CD4-positive, alpha-beta T cell (primary cell): ENCODE measurements around the gene PTGES2. TPM values are rescaled to one million over a fixed set of nuclear protein-coding genes. Genes with fewer than 3 reads are reported as not detected.

ENCODE experiments used
- ATAC-seq: fragments of 200-7000 bp; cut with Tn5 transposase; one replicate; pipeline ENCODE4 v1.10.0; 2022; ENCODE audit warnings: mild to moderate bottlenecking; ENCODE audit not compliant: poor library complexity
- CTCF ChIA-PET: fragments of 350-600 bp; sonication (Branson Sonifier 250); formaldehyde crosslinking; loops from one replicate; lab custom pipeline; 2021; ENCODE audit warnings: antibody characterized with exemption, inconsistent platforms; lab: Charles Lee
- POLR2A ChIA-PET: fragments of 350-600 bp; sonication (Branson Sonifier 250); formaldehyde crosslinking; loops from one replicate; lab custom pipeline; 2021; ENCODE audit warnings: antibody characterized with exemption, inconsistent platforms; lab: Charles Lee
- DNase-seq, 14 experiments: peaks; one replicate each; pipeline ENCODE4 v3.0.0-alpha.2; 2013 to 2020; ENCODE audit warnings: mixed read lengths in 2 of 14
- H3K27ac ChIP-seq, 2 donors: one replicate each; pipeline versions ENCODE4 v1.5.1 to v1.7.0; 2013; ENCODE audit warnings: low read length in 2 of 2, low read depth in 1 of 2, mild to moderate bottlenecking in 1 of 2
- H3K27me3 ChIP-seq, 2 experiments: 1 replicate in 1 of 2; 2 replicates in 1 of 2; pipeline versions ENCODE4 v1.6.1 to v1.7.0; 2013; ENCODE audit warnings: low read length in 2 of 2, control low read depth in 1 of 2, mild to moderate bottlenecking in 1 of 2, moderate library complexity in 1 of 2; ENCODE audit not compliant: insufficient read depth in 2 of 2, control insufficient read depth in 1 of 2
- H3K36me3 ChIP-seq: one replicate; pipeline ENCODE4 v1.6.1; 2013; ENCODE audit warnings: low read length, control low read depth; ENCODE audit not compliant: insufficient read depth
- H3K4me1 ChIP-seq: one replicate; pipeline ENCODE4 v1.6.1; 2013; ENCODE audit warnings: low read length, control low read depth; ENCODE audit not compliant: insufficient read depth
- H3K4me3 ChIP-seq: one replicate; pipeline ENCODE4 v1.5.1; 2013; ENCODE audit warnings: mild to moderate bottlenecking, low read length, moderate library complexity
- H3K9me3 ChIP-seq, 2 experiments: 1 replicate in 1 of 2; 2 replicates in 1 of 2; pipeline versions ENCODE4 v1.6.1 to v1.7.0; 2013; ENCODE audit warnings: low read length in 2 of 2, mild to moderate bottlenecking in 2 of 2, control low read depth in 1 of 2, moderate library complexity in 1 of 2; ENCODE audit not compliant: control insufficient read depth in 1 of 2, insufficient read depth in 1 of 2
- H3K27ac Mint-ChIP-seq: one replicate; pipeline ENCODE4 v1.8.0; 2020; ENCODE audit warnings: mixed read lengths
- H3K27me3 Mint-ChIP-seq: one replicate; pipeline ENCODE4 v1.8.0; 2021; ENCODE audit warnings: mixed read lengths
- H3K36me3 Mint-ChIP-seq: one replicate; pipeline ENCODE4 v1.8.0; 2021; ENCODE audit warnings: low read depth, mixed read lengths
- H3K4me1 Mint-ChIP-seq: one replicate; pipeline ENCODE4 v1.8.0; 2021; ENCODE audit warnings: low read depth, mixed read lengths
- H3K4me3 Mint-ChIP-seq: one replicate; pipeline ENCODE4 v1.8.0; 2020; ENCODE audit warnings: mild to moderate bottlenecking, mixed read lengths
- H3K9me3 Mint-ChIP-seq: one replicate; pipeline ENCODE4 v1.8.0; 2020; ENCODE audit warnings: mixed read lengths
- CTCF ChIP-seq: fragments of 200-600 bp; IDR thresholded peaks from one replicate; pipeline ENCODE4 v1.8.0; 2022; ENCODE audit warnings: antibody characterized with exemption, mild to moderate bottlenecking
- intact Hi-C, 2 experiments: fragments of 100-400 bp; cut with DNase I in 1 of 2; cut with micrococcal nuclease in 1 of 2; formaldehyde crosslinking; loops; one replicate each; pipeline versions ENCODE4 v1.15.1 to v1.9.0; 2023 to 2025; cut with DNase I, micrococcal nuclease
- total RNA-seq, 174 experiments: library from RNA in 2 of 174; stranded (reverse) in 2 of 174; gene quantifications; one replicate each; pipeline ENCODE4 v1.2.3 and lab custom pipeline; 2021 to 2026

PTGES2 gene
- total RNA-seq, 2 experiments from 2014 or later = 43.7 to 43.8 TPM

DNA sequence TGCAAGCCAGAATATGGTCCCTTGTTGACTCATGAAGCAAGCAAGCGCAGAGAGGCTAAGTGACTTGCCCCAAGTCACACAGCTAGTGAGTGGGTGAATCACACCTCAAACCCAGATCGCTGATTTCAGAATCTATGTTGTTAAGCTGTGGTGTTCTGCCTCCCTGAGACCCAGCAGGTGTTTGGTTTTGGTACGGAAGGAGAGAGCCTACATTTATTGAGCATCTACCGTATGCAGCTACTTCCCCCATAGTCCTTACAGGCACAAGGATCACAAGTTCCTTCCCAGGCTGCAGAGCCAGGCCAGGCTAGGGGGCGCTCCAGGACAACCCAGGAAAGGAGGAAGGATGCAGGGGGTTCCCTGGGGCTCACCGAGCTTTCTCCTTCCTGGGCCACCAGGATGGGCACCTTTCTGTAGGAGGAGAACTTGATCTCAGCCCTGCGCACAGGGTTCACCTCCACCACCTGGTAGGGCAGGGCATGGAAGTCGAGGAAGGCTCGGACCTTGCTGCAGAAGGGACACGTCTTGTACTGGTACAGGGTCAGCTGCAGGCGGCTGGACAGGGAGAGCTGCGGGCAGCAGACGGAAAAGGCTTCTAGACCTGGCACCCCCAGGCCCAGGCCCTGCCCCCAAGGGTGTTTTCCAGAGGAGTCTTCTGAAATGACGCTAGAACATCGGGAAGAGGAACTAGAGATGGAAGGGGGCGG is 2.5 kb downstream of the PTGES2 start:
- intact Hi-C loops = loop anchor here in 1 of 2 experiments (5.0 to 10.0 kb wide), 2 partner anchors 200 to 217 kb away; partner anchors contain the start of genes COQ4, SLC27A4 and TRUB2
- H3K27me3 ChIP-seq = no peaks in the 10 kb centered on the region
- Mint-ChIP-seq H3K27ac (peak overlapping the region; percentile 50), H3K27me3 (no peaks in the 10 kb centered on the region), H3K36me3 (peaks cover 30% of the 10 kb centered on the region), H3K9me3 (no peaks in the 10 kb centered on the region), H3K4me1 (peaks cover 38% of the 10 kb centered on the region), H3K4me3 (peak overlapping the region; percentile 80)
- no peak for TF ChIP-seq CTCF
- peaks cover 35% of the 10 kb centered on the region for H3K36me3 ChIP-seq
- H3K4me3 ChIP-seq = no peak overlapping the region
- peaks cover 44% of the 10 kb centered on the region for H3K4me1 ChIP-seq
- H3K27ac ChIP-seq = no peak overlapping the region
- no peaks in the 10 kb centered on the region for H3K9me3 ChIP-seq
- CTCF ChIA-PET = interaction anchor here (1.7 kb wide), 1 partner anchor 7 kb away, joined by 8 read pairs; no protein-coding TSS in a partner anchor
- POLR2A ChIA-PET = no interaction called here
- peak in 10 of 14 experiments; percentile 18 to 72 (median 31) for DNase-seq
- ATAC-seq = no peak

DNA sequence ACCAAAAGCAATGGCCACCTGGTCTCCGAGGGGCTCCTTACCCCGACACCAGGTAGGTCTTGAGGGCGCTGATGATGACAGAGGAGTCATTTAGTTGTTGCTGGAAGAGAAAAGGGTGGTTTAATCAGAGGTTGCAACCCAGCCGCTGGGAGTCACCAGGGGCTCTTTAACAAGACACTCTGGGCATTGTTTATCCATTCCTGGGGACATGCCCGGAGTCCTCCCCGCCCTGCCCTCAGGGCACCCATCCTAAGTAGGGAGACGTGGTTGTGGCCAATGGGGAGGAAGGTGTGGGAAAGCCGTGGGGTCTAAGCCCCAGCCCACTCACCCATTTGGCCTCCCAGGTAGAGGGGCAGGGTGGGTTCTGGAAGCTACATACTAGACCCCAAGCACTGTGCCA is 3.1 kb downstream of the PTGES2 start:
- peaks cover 39% of the 10 kb centered on the region for H3K4me1 ChIP-seq
- no peaks in the 10 kb centered on the region for H3K27me3 Mint-ChIP-seq
- DNase-seq (no peak), ATAC-seq (no peak)
- TF ChIP-seq CTCF = no peak
- intact Hi-C loops = loop anchor here in 1 of 2 experiments (10.0 kb wide), 1 partner anchor 200 kb away; the partner anchor contains the start of genes COQ4 and TRUB2
- POLR2A ChIA-PET = no interaction called here
- H3K27ac Mint-ChIP-seq = peak overlapping the region; percentile 50
- H3K4me3 ChIP-seq = no peak overlapping the region
- CTCF ChIA-PET = no interaction called here
- H3K27ac ChIP-seq = no peak overlapping the region
- H3K36me3 Mint-ChIP-seq = peaks cover 30% of the 10 kb centered on the region
- peaks cover 35% of the 10 kb centered on the region for H3K36me3 ChIP-seq
- peak overlapping the region; percentile 80 for H3K4me3 Mint-ChIP-seq
- no peaks in the 10 kb centered on the region for H3K9me3 ChIP-seq
- no peaks in the 10 kb centered on the region for H3K27me3 ChIP-seq
- H3K9me3 Mint-ChIP-seq = no peaks in the 10 kb centered on the region
- H3K4me1 Mint-ChIP-seq = peaks cover 35% of the 10 kb centered on the region

DNA sequence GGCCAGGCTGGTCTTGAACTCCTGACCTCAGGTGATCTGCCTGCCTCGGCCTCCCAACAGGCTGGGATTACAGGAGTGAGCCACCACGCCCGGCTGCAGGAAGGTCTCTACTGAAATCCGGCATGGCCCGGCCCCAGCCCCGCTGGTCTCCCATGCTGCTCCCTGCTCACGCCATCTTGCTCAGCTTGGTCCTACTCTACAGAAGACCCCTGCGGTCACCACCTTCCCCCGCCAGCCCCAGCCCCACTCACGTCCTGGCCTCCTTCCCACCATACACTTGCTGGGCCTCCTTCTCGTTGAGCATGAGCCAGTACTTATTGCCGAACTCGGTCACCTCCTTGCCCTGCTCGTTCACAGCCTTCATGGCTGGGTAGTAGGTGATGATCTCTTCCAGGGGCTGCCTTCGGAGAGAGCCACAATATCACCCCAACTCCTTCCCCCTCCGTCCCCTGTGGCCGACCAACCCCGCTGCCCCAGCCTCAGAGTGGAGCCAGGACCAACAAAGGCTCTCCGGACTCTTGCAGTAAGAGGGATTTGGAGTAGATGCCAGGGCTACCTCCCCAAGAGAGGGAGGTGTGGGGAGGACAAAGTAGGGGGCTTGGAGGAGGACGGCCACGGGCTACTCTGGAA is 4.0 kb downstream of the PTGES2 start:
- no peaks in the 10 kb centered on the region for H3K9me3 ChIP-seq
- CTCF ChIA-PET = no interaction called here
- no peak for ATAC-seq
- H3K4me1 Mint-ChIP-seq = peaks cover 28% of the 10 kb centered on the region
- H3K27me3 Mint-ChIP-seq = no peaks in the 10 kb centered on the region
- no peak overlapping the region for H3K4me3 ChIP-seq
- no peak for TF ChIP-seq CTCF
- H3K4me3 Mint-ChIP-seq = no peak overlapping the region
- DNase-seq = no peak
- H3K4me1 ChIP-seq = peaks cover 30% of the 10 kb centered on the region
- no peaks in the 10 kb centered on the region for H3K27me3 ChIP-seq
- POLR2A ChIA-PET = interaction anchor here (0.7 kb wide), 1 partner anchor 21 kb away, joined by 3 read pairs; no protein-coding TSS in a partner anchor
- intact Hi-C loops = loop anchor here in 1 of 2 experiments (10.0 kb wide), 1 partner anchor 201 kb away; the partner anchor contains the start of genes COQ4 and TRUB2
- peaks cover 30% of the 10 kb centered on the region for H3K36me3 Mint-ChIP-seq
- H3K27ac ChIP-seq = no peak overlapping the region
- H3K27ac Mint-ChIP-seq = no peak overlapping the region
- peaks cover 35% of the 10 kb centered on the region for H3K36me3 ChIP-seq
- no peaks in the 10 kb centered on the region for H3K9me3 Mint-ChIP-seq
